PC-3 (cell line): ENCODE measurements around the gene WDR1. TPM values are rescaled to one million over a fixed set of nuclear protein-coding genes. Genes with fewer than 3 reads are reported as not detected.

Experiments used
- ATAC-seq: fragments of 200-7000 bp; cut with Tn5 transposase; 2 replicates; pipeline ENCODE4 v1.9.1; 2020; ENCODE audit warnings: mild to moderate bottlenecking, moderate library complexity
- BruUV-seq: library from RNA; stranded (reverse); fragments of 400-500 nt; replicated peaks from 2 replicates; lab custom pipeline; 2021; lab: Mats Ljungman, UMichigan
- CTCF ChIA-PET: fragments of 300-600 bp; sonication (Branson Sonifier 250); formaldehyde crosslinking; loops from one replicate; lab custom pipeline; 2022; ENCODE audit warnings: antibody characterized with exemption; lab: Charles Lee
- POLR2A ChIA-PET: fragments of 300-600 bp; sonication (Branson Sonifier 250); formaldehyde crosslinking; loops from one replicate; lab custom pipeline; 2022; ENCODE audit warnings: antibody characterized with exemption; ENCODE audit not compliant: unreplicated experiment; lab: Charles Lee
- DNase-seq: peaks from one replicate; pipeline ENCODE4 v3.0.0-alpha.2; 2015
- H2AFZ ChIP-seq: fragments of 300-600 bp; sonication (generic); 2 replicates; pipeline ENCODE4 v1.6.0; 2016; ENCODE audit warnings: antibody characterized with exemption, low read length
- H3F3A ChIP-seq: fragments of 300-600 bp; sonication (generic); one replicate; pipeline ENCODE4 v1.6.0; 2017; ENCODE audit warnings: antibody characterized with exemption, low read length, control low read depth, mild to moderate bottlenecking; ENCODE audit not compliant: unreplicated experiment
- H3K27ac ChIP-seq: fragments of 300-600 bp; sonication (generic); 2 replicates; pipeline ENCODE4 v1.5.1; 2016; ENCODE audit warnings: mild to moderate bottlenecking, low read length
- H3K27me3 ChIP-seq: fragments of 300-600 bp; sonication (generic); 2 replicates; pipeline ENCODE4 v1.6.1; 2016; ENCODE audit warnings: low read length, mixed read lengths
- H3K36me3 ChIP-seq: fragments of 300-600 bp; sonication (generic); 2 replicates; pipeline ENCODE4 v1.6.1; 2016; ENCODE audit warnings: low read depth, mixed run types, low read length, mixed read lengths
- H3K4me1 ChIP-seq: fragments of 300-600 bp; sonication (generic); 2 replicates; pipeline ENCODE4 v1.5.1; 2016; ENCODE audit warnings: low read length; ENCODE audit not compliant: insufficient read depth
- H3K4me2 ChIP-seq: fragments of 300-600 bp; sonication (generic); 2 replicates; pipeline ENCODE4 v1.6.0; 2016; ENCODE audit warnings: low read length
- H3K4me3 ChIP-seq: fragments of 300-600 bp; sonication (generic); 2 replicates; pipeline ENCODE4 v1.5.1; 2016; ENCODE audit warnings: mild to moderate bottlenecking, low read length, mixed read lengths
- H3K79me2 ChIP-seq: fragments of 300-600 bp; sonication (generic); 2 replicates; pipeline ENCODE4 v1.6.1; 2017; ENCODE audit warnings: low read length, mixed read lengths
- H3K9ac ChIP-seq: fragments of 300-600 bp; sonication (generic); 2 replicates; pipeline ENCODE4 v1.6.0; 2016; ENCODE audit warnings: mild to moderate bottlenecking, low read length
- H3K9me2 ChIP-seq: fragments of 300-600 bp; sonication (generic); replicated peaks from 2 replicates; pipeline ENCODE4 v1.6.1; 2016; ENCODE audit warnings: mixed run types, low read length, mixed read lengths
- H3K9me3 ChIP-seq: fragments of 300-600 bp; sonication (generic); 2 replicates; pipeline ENCODE4 v1.6.1; 2016; ENCODE audit warnings: low read length, mixed read lengths
- H4K20me1 ChIP-seq: fragments of 300-600 bp; sonication (generic); 2 replicates; pipeline ENCODE4 v1.6.1; 2016; ENCODE audit warnings: low read length, mixed read lengths
- CTCF ChIP-seq: fragments of 300-600 bp; sonication (generic); conservative IDR thresholded peaks from 2 replicates; pipeline ENCODE4 v1.5.1; 2017; ENCODE audit warnings: antibody characterized with exemption, low read depth, mild to moderate bottlenecking, low read length
- EZH2 ChIP-seq: fragments of 300-600 bp; sonication (generic); IDR thresholded peaks from one replicate; pipeline ENCODE4 v1.6.1; 2017; ENCODE audit warnings: antibody characterized with exemption, mild to moderate bottlenecking, low read length; ENCODE audit not compliant: unreplicated experiment
- EZH2phosphoT487 ChIP-seq: fragments of 300-600 bp; sonication (generic); IDR thresholded peaks from 2 replicates; pipeline ENCODE4 v1.6.1; 2018; ENCODE audit warnings: mild to moderate bottlenecking, antibody characterized with exemption, low read length, borderline replicate concordance
- intact Hi-C: fragments of 100-400 bp; cut with micrococcal nuclease; formaldehyde crosslinking; loops from 2 replicates; pipeline ENCODE4 v1.9.0; 2023
- total RNA-seq: library from RNA; depleted of rRNA; stranded (reverse); fragments of >200 nt; gene quantifications from 2 replicates; pipeline ENCODE4 v1.2.3, GENCODE V29; 2014

The WDR1 gene
- total RNA-seq, 1 experiment from 2014 or later, result 150 TPM

GRCh38 chr4:10163296-10163695 lies 46.7 kb upstream of the WDR1 start:
- H3K4me1 ChIP-seq, result no peaks in the 10 kb centered on the region
- intact Hi-C loops, result no loop called here
- H3K4me2 ChIP-seq, result no peak overlapping the region
- H3K9me3 ChIP-seq, result no peaks in the 10 kb centered on the region
- H3K4me3 ChIP-seq, result no peak overlapping the region
- no peak for DNase-seq
- H3K9ac ChIP-seq, result no peak overlapping the region
- no peaks in the 10 kb centered on the region for H4K20me1 ChIP-seq
- no peak overlapping the region for H3K27ac ChIP-seq
- no peaks in the 10 kb centered on the region for H3K9me2 ChIP-seq
- no peak overlapping the region for H2AFZ ChIP-seq
- no peak for ATAC-seq
- no TSS peak for BruUV-seq
- no peaks in the 10 kb centered on the region for H3K36me3 ChIP-seq
- TF ChIP-seq EZH2phosphoT487 (no peak), CTCF (no peak), EZH2 (no peak)
- H3K79me2 ChIP-seq, result no peaks in the 10 kb centered on the region
- peaks cover 8% of the 10 kb centered on the region; the same call in 1 of the 2 replicates for H3K27me3 ChIP-seq
- CTCF ChIA-PET, result no interaction called here
- no peaks in the 10 kb centered on the region for H3F3A ChIP-seq
- POLR2A ChIA-PET, result no interaction called here

- peaks cover 8% of the 10 kb centered on the region; the same call in 1 of the 2 replicates for H3K27me3 ChIP-seq
- no TSS peak for BruUV-seq
- intact Hi-C loops, result no loop called here
- TF ChIP-seq EZH2phosphoT487 (no peak), EZH2 (no peak), CTCF (no peak)
- ATAC-seq (no peak), DNase-seq (no peak)
- no peak overlapping the region for H2AFZ ChIP-seq
- no peaks in the 10 kb centered on the region for H3K36me3 ChIP-seq
- H3K4me3 ChIP-seq, result no peak overlapping the region
- H3K4me1 ChIP-seq, result no peaks in the 10 kb centered on the region
- POLR2A ChIA-PET, result no interaction called here
- H3F3A ChIP-seq, result no peaks in the 10 kb centered on the region
- no peaks in the 10 kb centered on the region for H3K9me2 ChIP-seq
- CTCF ChIA-PET, result no interaction called here
- H3K9ac ChIP-seq, result no peak overlapping the region
- H4K20me1 ChIP-seq, result no peaks in the 10 kb centered on the region
- H3K79me2 ChIP-seq, result no peaks in the 10 kb centered on the region
- H3K27ac ChIP-seq, result no peak overlapping the region
- no peaks in the 10 kb centered on the region for H3K9me3 ChIP-seq
- no peak overlapping the region for H3K4me2 ChIP-seq
Measured at GRCh38 chr4:10162341-10163000, 45.9 kb upstream of the WDR1 start.

DNA sequence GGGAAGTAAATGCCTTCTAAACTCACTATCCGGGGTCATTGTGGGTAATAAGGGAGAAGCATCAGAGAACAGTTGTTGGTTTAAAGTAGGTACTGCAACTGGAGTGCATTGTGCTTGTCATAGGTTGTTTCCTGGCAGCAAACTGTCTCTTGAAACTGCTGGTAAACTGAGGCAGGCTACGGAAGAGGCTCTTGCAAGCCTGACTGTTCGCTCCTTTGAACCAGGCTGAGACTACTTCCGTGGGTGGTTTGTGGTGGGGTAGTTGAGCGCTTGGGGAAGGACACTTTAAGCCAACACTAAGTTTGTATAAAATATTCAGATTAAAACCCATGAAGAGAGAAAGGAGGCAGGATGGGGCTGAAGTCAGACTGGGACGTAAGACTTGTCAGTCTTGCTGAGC lies 45.2 kb upstream of the WDR1 start:
- H3K27ac ChIP-seq, result no peak overlapping the region
- peaks cover 4% of the 10 kb centered on the region; the same call in 1 of the 2 replicates for H3K27me3 ChIP-seq
- no peaks in the 10 kb centered on the region for H3F3A ChIP-seq
- H3K4me1 ChIP-seq, result no peaks in the 10 kb centered on the region
- intact Hi-C loops, result no loop called here
- ChIA-PET CTCF (no interaction called here), POLR2A (no interaction called here)
- H2AFZ ChIP-seq, result no peak overlapping the region
- no peaks in the 10 kb centered on the region for H3K36me3 ChIP-seq
- ATAC-seq (no peak), DNase-seq (no peak)
- no peaks in the 10 kb centered on the region for H3K9me3 ChIP-seq
- no peak for TF ChIP-seq EZH2
- TF ChIP-seq CTCF, result no peak
- TF ChIP-seq EZH2phosphoT487, result no peak
- H3K9me2 ChIP-seq, result no peaks in the 10 kb centered on the region
- H4K20me1 ChIP-seq, result no peaks in the 10 kb centered on the region
- H3K4me2 ChIP-seq, result no peak overlapping the region
- H3K9ac ChIP-seq, result no peak overlapping the region
- BruUV-seq, result no TSS peak
- H3K4me3 ChIP-seq, result no peak overlapping the region
- no peaks in the 10 kb centered on the region for H3K79me2 ChIP-seq
